HCT116 (cell line): ENCODE data around the gene RAB13. TPM values are rescaled to one million over a fixed set of nuclear protein-coding genes. Genes with fewer than 3 reads are reported as not detected.

ENCODE experiments used
- ATAC-seq: fragments of 200-7000 bp; cut with Tn5 transposase; 2 replicates; pipeline ENCODE4 v1.9.1; 2020; ENCODE audit warnings: mild to moderate bottlenecking, moderate library complexity
- BruUV-seq: library from RNA; stranded (reverse); fragments of 400-500 nt; replicated peaks from 2 replicates; lab custom pipeline; 2021; lab: Mats Ljungman, UMichigan
- CTCF ChIA-PET: fragments of 300-600 bp; sonication (Branson Sonifier 250); formaldehyde crosslinking; loops from one replicate; lab custom pipeline; 2021; ENCODE audit warnings: antibody characterized with exemption; lab: Charles Lee
- POLR2A ChIA-PET: fragments of 300-600, 350-600 bp; sonication (Branson Sonifier 250); formaldehyde crosslinking; loops from one replicate; lab custom pipeline; 2021; ENCODE audit warnings: antibody characterized with exemption; lab: Charles Lee
- RAD21 ChIA-PET, 2 experiments: fragments of 300-600 bp; sonication (Branson Sonifier 250); formaldehyde crosslinking; loops; one replicate each; lab custom pipeline; 2023; ENCODE audit warnings: low total read pairs in 2 of 2; ENCODE audit not compliant: uncharacterized antibody in 2 of 2, unreplicated experiment in 2 of 2, low non-redundant PET in 1 of 2; lab: Charles Lee
- DNase-seq: peaks from one replicate; pipeline ENCODE4 v3.0.0-alpha.2; 2010; ENCODE audit warnings: low read depth, low spot score
- H2AFZ ChIP-seq: fragments of 200-600 bp; shearing (Covaris generic), sonication (generic); 2 replicates; pipeline ENCODE4 v1.6.1; 2017; ENCODE audit warnings: low read depth, mixed run types, mixed read lengths, antibody characterized with exemption, low read length; ENCODE audit not compliant: poor library complexity, severe bottlenecking
- H3K27ac ChIP-seq: 2 replicates; pipeline ENCODE4 v1.5.1; 2012; ENCODE audit warnings: low read depth, low read length
- H3K27me3 ChIP-seq: fragments of 200-600 bp; sonication (generic); 2 replicates; pipeline ENCODE4 v1.6.1; 2016; ENCODE audit warnings: mixed run types, low read length, mixed read lengths; ENCODE audit not compliant: insufficient read depth
- H3K36me3 ChIP-seq, 2 experiments: fragments of 200-500 bp in 1 of 2; fragments of 200-600 bp in 1 of 2; sonication (Bioruptor generic) in 1 of 2; sonication (generic) in 1 of 2; 2 replicates each; pipeline versions ENCODE4 v1.5.1 to v1.6.1; 2014 to 2016; ENCODE audit warnings: low read length in 2 of 2, inconsistent platforms in 1 of 2, mixed read lengths in 1 of 2, mixed run types in 1 of 2; ENCODE audit not compliant: insufficient read depth in 2 of 2, control insufficient read depth in 1 of 2
- H3K4me1 ChIP-seq, 2 experiments: fragments of 200-600 bp in 1 of 2; sonication (generic) in 1 of 2; 2 replicates each; pipeline versions ENCODE4 v1.5.1 to v1.6.1; 2012 to 2017; ENCODE audit warnings: low read length in 2 of 2, inconsistent platforms in 1 of 2, mild to moderate bottlenecking in 1 of 2, mixed read lengths in 1 of 2, mixed run types in 1 of 2, moderate library complexity in 1 of 2; ENCODE audit not compliant: insufficient read depth in 2 of 2, control insufficient read depth in 1 of 2
- H3K4me2 ChIP-seq: fragments of 200-600 bp; sonication (generic); 2 replicates; pipeline ENCODE4 v1.6.1; 2017; ENCODE audit warnings: mixed run types, low read length, mixed read lengths
- H3K4me3 ChIP-seq, 2 experiments: fragments of 200-600 bp in 1 of 2; sonication (generic) in 1 of 2; replicated peaks in 1 of 2; 2 replicates each; pipeline ENCODE4 v1.5.1; 2011 to 2016; ENCODE audit warnings: low read length in 2 of 2, control low read depth in 1 of 2, low read depth in 1 of 2, mild to moderate bottlenecking in 1 of 2, mixed read lengths in 1 of 2, mixed run types in 1 of 2
- H3K79me2 ChIP-seq: fragments of 200-600 bp; sonication (generic); 2 replicates; pipeline ENCODE4 v1.6.1; 2017; ENCODE audit warnings: mild to moderate bottlenecking, mixed run types, low read length, moderate library complexity, mixed read lengths; ENCODE audit not compliant: insufficient read depth
- H3K9ac ChIP-seq: fragments of 200-600 bp; sonication (generic); 2 replicates; pipeline ENCODE4 v1.6.1; 2016; ENCODE audit warnings: low read length, mixed read lengths
- H3K9me2 ChIP-seq: fragments of 200-600 bp; sonication (generic), shearing (Covaris generic); 2 replicates; pipeline ENCODE4 v1.6.1; 2017; ENCODE audit warnings: mixed run types, mild to moderate bottlenecking, moderate library complexity; ENCODE audit not compliant: insufficient read depth
- H3K9me3 ChIP-seq, 2 experiments: fragments of 200-500 bp in 1 of 2; fragments of 200-600 bp in 1 of 2; sonication (Bioruptor generic) in 1 of 2; sonication (generic) in 1 of 2; 2 replicates each; pipeline ENCODE4 v1.6.1; 2014 to 2017; ENCODE audit warnings: low read length in 2 of 2, mixed read lengths in 2 of 2, inconsistent platforms in 1 of 2, low read depth in 1 of 2, mild to moderate bottlenecking in 1 of 2, mixed run types in 1 of 2, moderate library complexity in 1 of 2; ENCODE audit not compliant: control insufficient read depth in 1 of 2, insufficient read depth in 1 of 2
- H4K20me1 ChIP-seq: fragments of 200-600 bp; sonication (generic), shearing (Covaris generic); 2 replicates; pipeline ENCODE4 v1.6.1; 2017; ENCODE audit warnings: mixed run types, mild to moderate bottlenecking, moderate library complexity; ENCODE audit not compliant: insufficient read depth
- ATF3 ChIP-seq: IDR thresholded peaks from 2 replicates; pipeline ENCODE4 v1.6.1; 2012
- CEBPB ChIP-seq: IDR thresholded peaks from 2 replicates; pipeline ENCODE4 v1.6.1; 2012; ENCODE audit warnings: low read depth
- CTCF ChIP-seq, 3 experiments: fragments of 200-600 bp in 1 of 3; sonication (generic) in 1 of 3; IDR thresholded peaks in 2 of 3; conservative IDR thresholded peaks in 1 of 3; 2 replicates each; pipeline ENCODE4 v1.5.1; 2012 to 2017; ENCODE audit warnings: low read depth in 2 of 3, low read length in 2 of 3, antibody characterized with exemption in 1 of 3, borderline replicate concordance in 1 of 3, control low read depth in 1 of 3, mild to moderate bottlenecking in 1 of 3, mixed read lengths in 1 of 3, mixed run types in 1 of 3, moderate library complexity in 1 of 3; ENCODE audit not compliant: insufficient read depth in 1 of 3
- EGR1 ChIP-seq: IDR thresholded peaks from 2 replicates; pipeline ENCODE4 v1.6.1; 2012; ENCODE audit warnings: low read depth
- FOSL1 ChIP-seq: IDR thresholded peaks from 2 replicates; pipeline ENCODE4 v1.6.1; 2012; ENCODE audit warnings: low read depth
- MAX ChIP-seq: IDR thresholded peaks from 2 replicates; pipeline ENCODE4 v1.6.1; 2012
- POLR2AphosphoS5 ChIP-seq: IDR thresholded peaks from 2 replicates; pipeline ENCODE4 v1.6.1; 2011; ENCODE audit warnings: mild to moderate bottlenecking, low read depth, low read length, moderate library complexity
- SIN3A ChIP-seq: IDR thresholded peaks from 2 replicates; pipeline ENCODE4 v1.6.1; 2012; ENCODE audit warnings: low read depth
- SP1 ChIP-seq: IDR thresholded peaks from 2 replicates; pipeline ENCODE4 v1.6.1; 2012; ENCODE audit warnings: low read depth
- SRF ChIP-seq: IDR thresholded peaks from 2 replicates; pipeline ENCODE4 v1.6.1; 2012; ENCODE audit warnings: low read depth
- TCF7L2 ChIP-seq: IDR thresholded peaks from 2 replicates; pipeline ENCODE4 v1.7.0; 2011; ENCODE audit warnings: borderline replicate concordance, inconsistent platforms; ENCODE audit not compliant: insufficient read depth, insufficient read length; ENCODE audit errors: extremely low read depth
- ZFX ChIP-seq: fragments of 450-650 bp; IDR thresholded peaks from 2 replicates; pipeline ENCODE4 v1.6.1; 2017
- ZNF274 ChIP-seq: fragments of 200-500 bp; sonication (Bioruptor generic); IDR thresholded peaks from 2 replicates; pipeline ENCODE4 v1.6.1; 2014; ENCODE audit warnings: mild to moderate bottlenecking, low read depth, low read length, inconsistent platforms
- intact Hi-C: fragments of 100-400 bp; cut with micrococcal nuclease; formaldehyde crosslinking; loops from 2 replicates; pipeline ENCODE4 v1.10.0; 2022
- total RNA-seq: library from RNA; stranded (reverse); gene quantifications from one replicate; pipeline ENCODE4 v1.2.1, GENCODE V29; 2021; ENCODE audit not compliant: unreplicated experiment

Gene RAB13
- total RNA-seq, 1 experiment from 2014 or later, result 93.6 TPM

- H3K4me2 ChIP-seq, result no peak overlapping the region
- TF ChIP-seq ZNF274, result no peak
- no peak for TF ChIP-seq SIN3A
- no peak for TF ChIP-seq SRF
- H3K4me1 ChIP-seq, result peaks cover 3 to 6% of the 10 kb centered on the region in 2 experiments; a peak in 2 of 4 replicates
- no peaks in the 10 kb centered on the region for H3K79me2 ChIP-seq
- H4K20me1 ChIP-seq, result no peaks in the 10 kb centered on the region
- ATAC-seq (no peak), DNase-seq (no peak)
- H3K9ac ChIP-seq, result no peak overlapping the region
- no peaks in the 10 kb centered on the region for H3K9me3 ChIP-seq
- H3K9me2 ChIP-seq, result no peaks in the 10 kb centered on the region
- CTCF ChIA-PET, result no interaction called here
- POLR2A ChIA-PET, result interaction anchor here (1.2 kb wide), 1 partner anchor 22 kb away, joined by 4 read pairs; the partner anchor contains the start of gene RPS27
- H3K27ac ChIP-seq, result no peak overlapping the region
- no TSS peak for BruUV-seq
- RAD21 ChIA-PET, result no interaction called here
- no peaks in the 10 kb centered on the region for H3K27me3 ChIP-seq
- no peak overlapping the region for H2AFZ ChIP-seq
- intact Hi-C loops, result no loop called here
- no peaks in the 10 kb centered on the region for H3K36me3 ChIP-seq
- H3K4me3 ChIP-seq, result no peak overlapping the region
Observed at GRCh38 chr1:154012129-154012528, 26.0 kb upstream of the RAB13 start.

GRCh38 chr1:154006136-154006535 lies 20.0 kb upstream of the RAB13 start:
- ChIA-PET POLR2A (interaction anchor here (1.1 kb wide), 1 partner anchor 16 kb away, joined by 5 read pairs; no protein-coding TSS in a partner anchor), CTCF (no interaction called here), RAD21 (no interaction called here)
- Histone ChIP-seq H3K9ac (no peak overlapping the region), H3K27me3 (no peaks in the 10 kb centered on the region), H4K20me1 (no peaks in the 10 kb centered on the region), H3K9me3 (no peaks in the 10 kb centered on the region), H3K4me3 (no peak overlapping the region), H3K79me2 (no peaks in the 10 kb centered on the region), H3K4me2 (no peak overlapping the region), H3K4me1 (peaks cover 7 to 16% of the 10 kb centered on the region in 2 experiments), H2AFZ (no peak overlapping the region), H3K27ac (no peak overlapping the region), H3K36me3 (no peaks in the 10 kb centered on the region), H3K9me2 (no peaks in the 10 kb centered on the region)
- ATAC-seq, result no peak
- intact Hi-C loops, result no loop called here
- BruUV-seq, result no TSS peak
- DNase-seq, result no peak
- TF ChIP-seq EGR1, result no peak
- TF ChIP-seq CEBPB, result no peak
- TF ChIP-seq TCF7L2, result no peak
- TF ChIP-seq ZFX, result no peak
- no peak for TF ChIP-seq FOSL1
- no peak for TF ChIP-seq SIN3A
- TF ChIP-seq SP1, result no peak
- TF ChIP-seq ATF3, result no peak
- no peak for TF ChIP-seq POLR2AphosphoS5
- no peak for TF ChIP-seq CTCF (IDR thresholded peaks at IDR 0.05 in 2 of 3, conservative IDR thresholded peaks at IDR 0.05 in 1 of 3; ENCODE audit: borderline replicate concordance in 1 of 3, insufficient read depth in 1 of 3, low read depth in 2 of 3, low read length in 2 of 3)
- TF ChIP-seq MAX, result no peak
